HG03103 (cell line): Measurements from ENCODE around the gene FUT7.
"Not testable (repeated sequence)": the region's sequence is repeated elsewhere in the genome, so short reads cannot be mapped to it uniquely, and the experiment has no call there.

ENCODE experiments used
- ATAC-seq: cut with Tn5 transposase; IDR thresholded peaks from one replicate; pipeline ENCODE4 v1.9.1; 2021; ENCODE audit warnings: low read depth; ENCODE audit not compliant: unreplicated experiment

The FUT7 gene

DNA sequence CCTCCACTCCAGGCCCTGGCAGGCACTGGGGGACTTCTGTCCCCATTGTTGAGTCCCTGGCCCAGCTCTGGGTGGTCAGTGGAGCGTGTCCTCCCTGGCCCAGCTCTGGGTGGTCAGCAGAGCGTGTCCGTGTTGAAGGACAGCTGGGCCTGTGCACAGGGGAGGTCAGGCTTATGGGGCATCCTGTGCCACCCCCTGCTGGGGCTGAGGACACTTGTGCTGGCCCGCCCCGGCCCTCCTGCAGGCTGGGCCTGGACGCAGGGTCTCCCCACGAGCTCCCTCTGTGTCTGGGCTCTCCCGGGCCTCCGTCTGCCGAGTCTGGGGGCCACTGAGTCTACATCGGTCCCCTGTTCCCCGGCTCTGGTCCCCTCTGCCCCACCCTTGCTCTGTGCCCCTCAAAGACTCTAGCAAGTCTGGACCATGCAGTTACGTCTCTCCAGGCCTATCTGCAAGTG lies 24.0 kb downstream of the FUT7 start:
- no peak for ATAC-seq

DNA sequence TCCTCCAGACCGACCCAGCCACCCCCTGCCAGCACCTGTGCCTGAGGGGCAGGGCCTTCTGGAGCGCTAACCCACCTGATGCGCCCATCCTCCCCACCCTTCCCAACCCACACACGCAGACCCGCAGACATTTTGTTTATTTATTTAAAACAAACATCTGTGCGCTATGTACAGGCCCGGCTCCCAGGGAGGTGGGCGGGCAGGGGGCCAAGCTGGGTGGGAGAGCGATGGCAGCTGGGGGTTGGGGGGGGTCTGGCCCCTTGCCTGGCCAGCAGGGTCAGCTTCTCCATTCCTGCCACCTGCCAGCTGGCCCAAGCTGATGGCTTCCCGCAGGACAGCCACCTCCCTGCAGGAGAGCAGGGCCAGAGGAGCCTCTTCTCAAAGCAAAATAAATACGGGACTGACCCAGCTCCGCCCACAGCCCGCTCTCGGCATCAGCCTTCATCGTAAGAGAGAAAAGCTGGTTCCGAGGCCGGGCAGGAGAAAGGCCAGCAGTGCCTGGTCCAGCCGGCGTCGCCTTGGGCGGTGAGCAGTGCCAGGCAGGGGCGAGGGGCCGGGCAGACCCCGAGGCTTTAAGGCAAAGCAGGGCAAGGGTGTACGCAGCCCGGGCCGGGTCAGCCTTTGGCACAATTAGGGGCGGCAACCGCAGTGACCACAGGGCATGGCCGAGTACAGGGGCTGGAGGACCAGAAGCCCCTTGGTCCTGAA lies 24.6 kb downstream of the FUT7 start:
- ATAC-seq = no peak

DNA sequence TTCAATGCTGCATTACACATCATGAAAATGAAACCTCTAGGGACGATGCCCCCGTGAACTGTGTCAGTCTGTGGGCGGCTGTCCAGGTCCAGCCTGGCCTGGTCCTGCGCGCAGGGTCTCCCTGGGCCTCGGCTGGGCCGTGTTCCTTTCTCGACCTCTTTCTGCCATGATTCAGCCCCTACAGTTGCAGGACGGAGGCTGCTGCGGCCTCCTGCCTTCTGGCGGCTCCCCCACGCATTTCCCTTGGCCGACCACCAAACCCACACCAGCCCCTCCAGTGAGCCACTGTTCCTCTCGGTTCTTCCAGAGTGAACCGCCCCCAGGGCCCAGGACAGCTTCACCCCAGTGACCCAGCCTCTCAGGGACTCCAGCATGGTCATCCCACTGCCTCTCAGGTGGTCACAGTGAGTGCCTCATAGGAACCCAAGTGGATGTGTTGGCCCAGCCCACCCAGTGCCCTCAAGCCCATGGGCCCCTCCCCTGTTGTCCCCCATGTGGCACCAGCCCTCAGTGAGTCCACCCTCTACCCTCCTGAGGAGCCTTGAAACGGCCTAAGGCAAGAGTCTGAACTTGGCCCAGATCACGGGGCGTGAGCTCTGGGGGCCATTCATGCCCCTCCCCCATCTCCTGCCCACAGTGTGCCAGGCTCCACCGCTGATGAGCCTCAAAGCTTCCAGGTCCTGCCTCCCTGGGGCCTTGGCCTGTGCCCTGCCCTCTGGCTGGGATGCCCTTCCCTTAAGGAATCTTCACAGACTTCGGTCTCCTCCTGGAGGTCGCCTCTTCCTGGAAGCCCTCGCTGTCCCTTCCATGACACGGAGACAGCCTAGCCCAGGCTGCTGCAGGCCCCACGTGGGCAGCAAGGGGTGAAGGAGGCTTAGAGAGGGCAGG lies 25.5 kb downstream of the FUT7 start:
- no peak for ATAC-seq

DNA sequence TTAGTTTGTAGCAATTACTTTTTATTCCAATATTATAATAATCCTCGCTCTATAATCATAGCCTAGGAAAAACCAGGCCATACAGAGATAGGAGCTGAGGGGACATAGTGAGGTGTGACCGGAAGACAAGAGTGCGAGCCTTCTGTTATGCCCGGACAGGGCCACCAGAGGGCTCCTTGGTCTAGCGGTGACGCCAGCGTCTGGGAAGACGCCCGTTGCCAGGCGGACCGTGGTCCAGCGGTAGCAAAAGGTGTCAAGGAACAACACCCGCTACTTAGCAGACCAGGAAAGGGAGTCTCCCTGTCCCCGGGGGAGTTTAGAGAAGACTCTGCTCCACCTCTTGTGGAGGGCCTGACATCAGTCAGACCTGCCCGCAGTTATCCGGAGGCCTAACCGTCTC lies 27.6 kb downstream of the FUT7 start:
- not testable (repeated sequence) for ATAC-seq

DNA sequence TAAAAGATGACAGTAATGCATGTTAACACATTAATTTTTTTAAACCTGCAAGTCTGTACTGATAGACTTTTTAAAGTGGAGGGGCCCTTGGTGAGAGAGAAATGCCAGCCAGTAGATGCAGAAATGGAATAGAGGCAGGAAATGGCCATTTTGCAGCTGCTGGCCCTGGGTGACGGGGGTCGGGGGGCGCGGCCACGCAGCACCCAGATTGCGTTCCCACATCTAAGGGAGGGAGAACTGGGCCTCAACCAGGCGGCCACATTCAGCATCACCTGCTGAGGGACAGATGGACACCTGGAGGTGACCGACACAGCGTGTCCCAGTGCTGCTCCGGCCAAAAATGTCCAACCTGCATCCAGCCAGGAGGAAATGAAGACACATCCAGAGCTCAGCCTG lies 29.2 kb downstream of the FUT7 start:
- ATAC-seq = no peak

DNA sequence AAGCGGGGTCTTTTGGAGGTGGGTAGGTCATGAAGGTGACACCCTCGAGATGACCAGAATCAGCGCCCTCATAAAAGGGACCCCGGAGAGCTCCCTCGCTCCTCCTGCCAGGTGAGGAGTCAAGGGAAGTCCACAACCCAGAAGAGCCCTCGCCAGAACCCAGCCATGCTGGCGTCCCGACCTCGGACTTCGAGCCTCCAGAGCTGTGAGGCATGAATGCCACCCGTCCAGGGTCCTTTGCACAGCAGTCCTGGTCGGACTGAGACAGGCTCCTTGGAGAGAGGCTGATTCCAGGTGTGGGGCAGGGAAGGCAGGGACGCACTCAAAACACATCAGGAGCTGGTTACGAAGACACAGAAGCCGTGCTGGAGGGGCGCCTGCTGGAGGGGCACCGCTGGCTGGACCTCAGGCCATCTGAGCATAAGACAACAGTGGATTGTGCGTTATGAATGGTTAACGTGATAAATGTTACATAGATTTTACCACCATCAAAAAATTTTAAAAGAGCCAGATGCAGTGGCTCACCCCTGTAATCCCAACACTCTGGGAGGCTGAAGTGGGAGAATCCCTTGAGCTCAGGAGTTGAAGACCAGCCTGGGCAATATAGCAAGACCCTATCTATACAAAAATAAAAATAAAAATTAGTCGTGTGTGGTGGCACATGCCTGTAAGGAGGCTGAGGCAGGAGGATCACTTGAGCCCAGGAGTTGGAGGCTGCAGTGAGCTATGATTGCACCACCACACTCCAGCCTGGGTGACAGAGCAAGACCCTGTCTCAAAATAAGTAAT lies 29.8 kb downstream of the FUT7 start:
- ATAC-seq = no peak

DNA sequence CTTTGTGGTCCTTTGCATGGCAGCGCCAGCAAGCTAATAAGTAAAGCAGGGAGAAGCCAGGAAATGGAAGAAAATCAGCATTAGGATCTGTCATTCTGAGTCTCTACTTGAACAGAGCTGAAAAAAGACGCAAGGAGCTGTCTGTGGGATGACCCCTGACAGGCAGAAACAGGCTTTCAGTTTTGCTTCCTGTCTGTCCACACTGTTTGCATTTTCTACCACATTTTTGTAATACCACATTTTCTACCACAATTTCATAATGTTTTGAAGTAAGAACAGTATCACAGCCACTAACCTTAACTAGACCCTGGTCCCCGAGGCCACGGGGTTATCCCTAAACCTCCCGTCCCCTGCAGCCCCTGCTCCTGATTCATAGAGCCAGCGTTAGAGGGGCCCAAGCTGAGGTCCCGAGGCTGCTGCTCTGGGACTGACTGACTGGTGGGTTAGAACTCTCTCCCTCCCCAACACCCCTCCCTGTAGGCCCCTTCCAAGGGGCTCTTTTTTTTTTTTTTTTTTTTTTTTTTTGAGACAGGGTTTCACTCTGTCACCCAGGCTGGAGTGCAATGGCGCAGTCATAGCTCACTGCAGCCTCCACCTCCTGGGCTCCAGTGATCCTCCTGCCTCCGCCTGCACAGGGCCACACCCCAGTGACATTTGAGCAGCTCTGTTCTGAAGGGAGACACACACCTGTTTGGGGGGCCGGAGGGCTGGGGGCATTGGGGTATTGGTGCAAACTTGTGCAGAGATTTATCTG lies 31.5 kb downstream of the FUT7 start:
- ATAC-seq = no peak

DNA sequence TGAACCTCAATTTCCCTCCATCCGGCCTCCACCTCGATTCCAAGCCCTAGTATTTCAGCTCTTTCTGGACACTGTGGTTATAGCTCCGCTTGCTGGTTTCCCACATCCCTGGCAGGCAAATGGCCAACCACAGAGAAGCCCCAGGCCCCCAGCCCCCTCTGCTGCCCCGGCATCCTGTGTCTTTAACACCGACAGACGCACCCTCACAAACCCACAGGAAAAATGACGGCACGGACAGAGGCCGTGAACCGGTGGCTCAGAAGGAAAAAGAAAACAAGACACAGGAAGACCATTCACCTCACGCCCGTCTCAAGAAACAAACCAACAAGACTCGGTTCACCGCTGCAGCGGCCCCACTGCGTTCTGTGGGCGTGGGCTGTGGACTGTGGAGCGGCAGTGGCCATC lies 34.1 kb downstream of the FUT7 start:
- no peak for ATAC-seq

DNA sequence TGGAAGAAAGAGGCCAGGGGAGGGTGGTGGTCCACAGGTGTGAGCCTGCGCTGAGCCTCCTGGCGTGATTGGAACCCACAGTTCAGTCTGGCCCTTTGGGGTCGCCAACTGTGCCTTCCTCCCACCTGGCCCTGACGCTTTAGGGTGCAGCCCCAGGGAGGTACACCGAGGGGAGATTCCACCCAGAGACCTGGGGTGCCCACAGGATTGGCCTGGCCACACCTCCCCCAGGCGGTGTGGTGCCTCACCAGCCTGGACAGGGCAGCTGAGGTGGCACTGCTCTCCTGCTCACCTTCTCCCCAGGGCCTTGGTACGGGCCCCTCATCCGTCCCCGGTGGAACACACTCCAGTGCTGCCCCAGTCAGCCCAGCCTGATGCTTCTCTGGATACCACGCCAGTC lies 34.5 kb downstream of the FUT7 start:
- no peak for ATAC-seq

DNA sequence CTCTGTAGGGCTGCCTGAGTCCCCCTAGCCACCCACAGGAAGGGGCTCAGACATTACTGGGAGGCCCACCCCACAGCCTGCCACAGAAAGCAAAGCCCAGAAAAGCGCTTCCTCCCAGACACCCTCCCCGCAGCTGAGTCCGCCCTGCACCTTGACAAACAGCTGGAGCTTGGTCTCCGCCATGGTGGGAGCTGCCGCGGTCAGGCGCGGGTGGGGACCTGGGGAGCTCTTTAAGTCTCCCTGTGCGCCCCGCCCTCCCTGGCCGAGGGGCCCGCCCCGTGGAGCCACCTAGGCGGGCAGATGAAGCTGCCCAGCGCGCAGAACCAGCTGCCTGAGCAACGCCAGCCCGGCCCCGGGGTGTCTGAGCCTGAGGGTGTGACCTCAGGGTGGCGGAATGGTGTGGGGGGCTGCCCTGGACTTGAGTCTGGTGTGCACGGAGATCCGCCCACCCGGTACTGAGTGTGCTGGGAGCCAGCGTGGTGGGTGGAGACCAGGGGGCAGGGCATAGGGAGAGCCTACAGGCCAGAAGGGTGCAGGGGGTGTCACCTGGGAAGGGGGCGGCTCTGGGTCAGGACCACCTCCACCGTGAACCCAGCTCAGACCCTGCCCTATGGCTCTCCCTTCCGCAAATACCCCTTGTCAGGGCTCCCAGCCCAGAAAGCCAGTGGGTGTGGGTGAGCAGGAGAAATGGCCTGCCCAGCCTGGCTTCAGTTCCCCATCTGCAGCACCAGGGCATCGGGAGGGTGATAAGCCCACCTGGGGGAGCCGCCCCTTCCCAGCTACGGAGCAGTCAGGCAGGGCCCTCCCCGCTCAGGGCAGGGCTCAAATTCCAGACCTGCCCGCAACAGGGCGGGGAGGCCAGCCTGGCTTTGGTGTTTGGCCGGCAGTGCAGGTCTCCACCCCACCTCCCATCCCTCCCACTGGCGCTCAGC lies 35.3 kb downstream of the FUT7 start, which contains the start of gene CLIC3:
Gene CLIC3, minus strand, starts transcription at position 208 of the 932 bp plus-strand sequence. Its CDS starts 25 bp downstream, at position 183.
- no peak for ATAC-seq

DNA sequence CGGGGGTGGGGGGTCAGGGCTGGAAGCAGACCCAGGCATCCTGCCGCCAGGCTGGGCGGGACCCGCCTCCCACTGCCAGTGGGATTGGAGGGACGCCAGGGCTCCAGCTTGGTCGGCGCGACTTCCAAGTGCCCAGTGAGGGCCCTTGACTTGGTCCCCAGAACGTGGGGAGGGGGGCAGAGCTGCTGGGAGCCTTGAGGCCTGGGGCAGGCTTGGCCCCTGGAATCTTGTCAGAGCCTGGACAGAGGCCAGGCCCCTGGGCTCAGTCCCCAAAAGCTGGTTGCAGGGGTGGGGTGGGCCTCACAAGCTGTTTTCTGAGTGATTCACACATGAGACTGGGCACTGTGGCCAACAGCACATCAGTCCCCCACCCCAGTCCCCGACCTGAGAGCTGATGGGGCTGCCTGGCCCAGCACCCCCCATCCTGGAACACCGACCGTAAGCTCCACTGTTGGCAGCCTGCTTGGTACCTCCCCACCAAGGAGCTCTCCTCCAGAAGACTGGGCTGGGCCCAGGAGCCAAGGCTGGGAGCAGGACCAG lies 36.0 kb downstream of the FUT7 start:
- ATAC-seq = no peak

DNA sequence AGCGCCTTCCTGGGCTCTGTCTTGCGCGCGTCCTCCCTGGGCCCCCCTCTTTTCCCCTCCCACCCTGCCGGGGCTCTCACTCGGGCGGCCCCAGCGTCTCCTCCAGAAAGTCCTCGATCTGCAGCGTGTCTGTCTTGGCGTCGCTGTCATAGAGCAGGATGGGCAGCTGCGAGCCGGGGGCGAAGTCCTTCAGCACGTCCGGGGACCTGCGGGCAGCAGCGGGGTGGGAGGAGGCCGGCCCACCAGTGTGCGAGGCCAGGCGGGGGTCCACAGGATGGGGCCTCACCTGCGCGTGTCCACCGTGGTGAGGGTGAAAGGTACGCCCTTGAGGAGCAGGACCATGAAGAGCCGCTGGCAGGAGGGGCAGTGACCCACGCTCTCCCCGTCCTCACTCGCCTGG lies 36.5 kb downstream of the FUT7 start:
- no peak for ATAC-seq

DNA sequence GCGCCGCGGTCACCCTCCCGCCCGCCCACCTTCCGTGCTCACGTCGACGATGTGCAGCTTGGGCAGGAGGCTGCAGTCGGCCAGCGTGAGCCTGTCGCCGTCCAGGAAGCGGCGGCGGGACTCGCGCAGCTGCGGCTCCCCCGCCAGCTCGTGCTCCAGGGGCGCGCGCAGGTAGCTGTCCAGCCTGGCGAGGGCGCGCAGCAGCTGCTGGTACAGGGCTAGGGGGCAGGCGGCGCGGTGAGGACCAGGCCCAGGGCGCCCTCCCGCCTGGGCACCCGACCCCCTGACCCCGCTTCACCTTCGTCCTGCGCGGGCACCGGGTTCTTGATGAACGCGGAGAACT lies 37.0 kb downstream of the FUT7 start:
- no peak for ATAC-seq

DNA sequence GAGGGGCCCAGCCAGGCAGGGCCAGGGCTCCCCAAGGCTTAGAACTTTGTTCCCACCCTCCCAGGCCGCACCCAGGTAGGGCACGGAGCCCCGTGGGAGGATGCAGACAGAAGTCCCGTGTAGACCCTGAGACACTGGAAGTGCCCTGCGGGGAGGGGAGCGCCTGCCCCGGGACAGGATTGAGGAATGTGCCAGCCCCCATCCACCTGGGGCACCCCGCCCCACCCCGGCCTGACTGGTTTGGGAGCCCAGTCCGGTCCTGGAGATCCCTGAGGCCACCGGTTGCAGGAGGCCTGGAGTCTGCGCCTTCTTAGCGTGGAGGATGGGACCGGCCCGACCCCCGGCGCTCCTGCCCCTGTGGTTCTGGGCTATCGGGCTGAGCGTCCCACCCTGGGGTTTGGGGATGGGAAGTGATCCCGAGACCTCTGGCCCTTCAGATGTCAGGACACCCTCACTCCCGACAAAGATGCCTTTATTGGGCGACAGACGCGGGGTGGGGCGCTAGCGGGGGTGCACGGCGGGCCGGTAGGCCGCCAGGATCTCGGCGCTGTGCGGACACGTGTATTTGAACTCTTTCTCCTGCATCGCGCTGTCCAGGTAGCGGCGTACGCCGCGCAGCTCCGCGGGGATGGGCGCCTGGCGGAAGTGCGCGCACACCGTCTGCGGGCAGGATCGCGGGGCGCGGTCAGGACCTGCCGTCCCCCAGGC lies 37.6 kb downstream of the FUT7 start:
- no peak for ATAC-seq

DNA sequence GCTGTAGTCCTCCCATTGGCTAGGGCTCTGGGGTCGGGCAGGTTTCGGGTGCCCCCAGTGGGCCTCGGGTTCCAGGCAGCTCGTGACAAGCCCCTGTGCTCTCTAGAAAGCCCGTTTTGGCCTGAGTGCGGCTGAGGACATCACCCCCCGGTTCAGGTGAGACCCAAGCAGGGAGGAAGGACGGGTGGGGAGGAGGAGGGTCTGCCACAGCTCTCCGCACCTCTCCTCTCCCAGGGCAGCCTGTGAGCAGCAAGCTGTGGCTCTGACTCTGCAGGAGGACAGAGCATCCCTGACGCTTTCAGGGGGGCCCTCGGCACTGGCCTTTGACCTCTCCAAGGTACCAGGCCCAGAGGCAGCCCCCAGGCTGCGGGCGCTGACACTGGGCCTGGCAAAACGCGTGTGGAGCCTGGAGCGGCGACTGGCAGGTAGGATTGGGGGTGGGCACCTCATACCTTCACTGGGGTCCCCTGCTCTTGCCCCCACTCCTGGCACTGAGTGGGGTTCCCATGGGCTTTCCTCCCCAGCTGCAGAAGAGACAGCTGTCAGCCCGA lies 39.0 kb downstream of the FUT7 start:
- no peak for ATAC-seq

DNA sequence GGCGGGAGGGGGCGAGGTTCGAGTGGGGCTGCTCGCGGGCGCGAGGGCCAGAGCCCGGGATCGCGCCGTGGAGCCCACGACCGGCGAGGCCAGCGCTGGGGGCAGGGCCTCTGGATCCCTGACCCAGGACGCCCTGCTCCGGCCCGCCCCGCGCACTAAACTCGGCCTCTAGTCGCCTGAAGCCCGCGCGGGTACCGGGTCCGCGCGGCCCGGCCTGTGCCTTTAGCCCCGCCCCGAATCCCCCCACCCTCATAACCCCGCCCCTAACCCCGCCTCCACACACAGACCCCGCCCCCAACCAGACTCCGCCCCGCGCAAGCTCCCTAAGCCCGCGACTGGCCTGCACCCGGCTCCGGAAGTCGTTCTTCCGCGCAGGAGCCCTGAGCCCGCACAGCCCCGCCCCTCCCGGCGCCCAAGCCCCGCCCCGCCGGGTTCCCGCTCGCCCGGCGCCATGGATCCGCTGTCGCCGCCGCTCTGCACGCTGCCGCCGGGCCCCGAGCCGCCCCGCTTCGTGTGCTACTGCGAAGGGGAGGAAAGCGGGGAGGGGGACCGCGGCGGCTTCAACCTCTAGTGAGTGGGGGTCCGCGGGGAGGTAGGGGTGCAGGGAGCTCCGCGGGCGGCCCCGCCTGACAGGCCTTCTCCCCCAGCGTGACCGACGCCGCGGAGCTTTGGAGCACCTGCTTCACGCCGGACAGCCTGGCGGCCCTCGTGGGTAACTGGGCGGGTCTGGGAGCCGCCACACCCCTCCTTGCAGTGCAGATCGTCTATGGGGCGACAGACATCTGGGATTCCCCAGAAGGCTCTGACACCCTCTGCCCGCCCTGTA lies 39.7 kb downstream of the FUT7 start, which contains the start of gene PAXX:
Gene PAXX, plus strand, starts transcription at position 430 of the 826 bp plus-strand sequence. Its CDS starts 22 bp downstream, at position 452.
- ATAC-seq = peak; percentile 78

DNA sequence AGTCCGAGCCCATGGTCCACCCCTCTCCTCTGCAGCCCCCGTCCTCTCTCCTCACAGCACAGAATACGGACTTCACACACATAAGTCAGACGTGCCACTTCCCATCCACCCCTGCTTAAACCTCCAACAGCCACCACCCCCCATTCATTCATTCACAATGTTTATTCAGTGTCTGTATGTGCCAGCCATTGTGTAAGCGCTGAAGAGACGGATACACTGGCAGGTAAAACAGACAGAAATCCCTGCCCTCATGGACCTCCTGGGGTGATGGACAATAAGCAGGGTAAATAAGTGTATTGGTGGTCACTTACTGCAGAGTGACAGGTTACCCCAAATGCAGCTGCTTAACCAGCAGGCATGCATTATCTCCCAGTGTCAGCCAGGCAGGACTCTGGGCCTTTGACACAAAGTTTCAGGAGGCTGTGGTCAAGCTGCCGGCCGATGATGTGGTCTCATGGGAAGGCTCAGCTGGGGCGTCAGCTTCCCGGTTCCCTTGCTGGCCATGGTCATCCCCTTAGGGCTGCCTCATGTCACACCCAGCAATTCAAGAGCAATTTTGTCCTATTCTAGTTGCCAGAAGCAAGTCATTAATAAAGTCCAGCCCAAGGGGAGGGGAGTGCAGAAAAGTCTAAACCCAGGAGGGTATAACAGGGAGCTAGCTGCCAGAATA lies 41.5 kb downstream of the FUT7 start:
- no peak for ATAC-seq
